Mucosa of stomach (tissue), 1 donor: ENCODE measurements around the gene UBL4A.

Source experiments
- H3K27me3 ChIP-seq: one replicate; pipeline ENCODE4 v1.7.0; 2013; ENCODE audit warnings: mild to moderate bottlenecking, low read length; ENCODE audit not compliant: control insufficient read depth, insufficient read depth
- H3K36me3 ChIP-seq: one replicate; pipeline ENCODE4 v1.7.0; 2013; ENCODE audit warnings: low read length; ENCODE audit not compliant: control insufficient read depth, insufficient read depth
- H3K4me1 ChIP-seq: one replicate; pipeline ENCODE4 v1.7.0; 2013; ENCODE audit warnings: mild to moderate bottlenecking, low read length; ENCODE audit not compliant: control insufficient read depth, insufficient read depth
- H3K4me3 ChIP-seq: one replicate; pipeline ENCODE4 v1.7.0; 2013; ENCODE audit warnings: low read length
- H3K9ac ChIP-seq: one replicate; pipeline ENCODE4 v1.7.0; 2013; ENCODE audit warnings: mild to moderate bottlenecking, low read length, moderate library complexity
- H3K9me3 ChIP-seq: one replicate; pipeline ENCODE4 v1.7.0; 2013; ENCODE audit warnings: mild to moderate bottlenecking, low read length, moderate library complexity; ENCODE audit not compliant: control insufficient read depth
- donor health status: Pancreatic carcinoma.

The UBL4A gene

GRCh38 chrX:154485150-154486051 lies 1.0 kb downstream of the UBL4A start:
- Histone ChIP-seq H3K27me3 (no peaks in the 10 kb centered on the region), H3K4me3 (peak overlapping the region; percentile 36), H3K4me1 (peaks cover 24% of the 10 kb centered on the region), H3K9ac (peak overlapping the region; percentile 59), H3K9me3 (no peaks in the 10 kb centered on the region), H3K36me3 (no peaks in the 10 kb centered on the region)

- no peaks in the 10 kb centered on the region for H3K9me3 ChIP-seq
- no peak overlapping the region for H3K9ac ChIP-seq
- H3K4me3 ChIP-seq: no peak overlapping the region
- H3K4me1 ChIP-seq: peaks cover 25% of the 10 kb centered on the region
- H3K36me3 ChIP-seq: no peaks in the 10 kb centered on the region
- no peaks in the 10 kb centered on the region for H3K27me3 ChIP-seq
Observed at GRCh38 chrX:154484255-154485149, 1.9 kb downstream of the UBL4A start.

GRCh38 chrX:154483325-154483724 lies 3.1 kb downstream of the UBL4A start:
- H3K27me3 ChIP-seq: no peaks in the 10 kb centered on the region

GRCh38 chrX:154482786-154483185 lies 3.6 kb downstream of the UBL4A start:
- Histone ChIP-seq H3K27me3 (no peaks in the 10 kb centered on the region), H3K36me3 (no peaks in the 10 kb centered on the region), H3K9me3 (no peaks in the 10 kb centered on the region), H3K4me3 (no peak overlapping the region), H3K4me1 (peaks cover 25% of the 10 kb centered on the region), H3K9ac (no peak overlapping the region)

More at GRCh38 chrX:154483325-154483724, 3.1 kb downstream of the UBL4A start:
- no peak overlapping the region for H3K4me3 ChIP-seq
- H3K9me3 ChIP-seq: no peaks in the 10 kb centered on the region
- H3K9ac ChIP-seq: no peak overlapping the region
- peaks cover 23% of the 10 kb centered on the region for H3K4me1 ChIP-seq
- H3K36me3 ChIP-seq: no peaks in the 10 kb centered on the region

GRCh38 chrX:154481911-154482601 lies 4.4 kb downstream of the UBL4A start:
- no peaks in the 10 kb centered on the region for H3K36me3 ChIP-seq
- peaks cover 25% of the 10 kb centered on the region for H3K4me1 ChIP-seq
- H3K9ac ChIP-seq: no peak overlapping the region
- no peaks in the 10 kb centered on the region for H3K9me3 ChIP-seq
- H3K27me3 ChIP-seq: no peaks in the 10 kb centered on the region
- no peak overlapping the region for H3K4me3 ChIP-seq

- peaks cover 25% of the 10 kb centered on the region for H3K4me1 ChIP-seq
- no peak overlapping the region for H3K4me3 ChIP-seq
- H3K9ac ChIP-seq: no peak overlapping the region
- no peaks in the 10 kb centered on the region for H3K36me3 ChIP-seq
- no peaks in the 10 kb centered on the region for H3K9me3 ChIP-seq
- H3K27me3 ChIP-seq: no peaks in the 10 kb centered on the region
Observed at GRCh38 chrX:154481195-154481594, 5.2 kb downstream of the UBL4A start.

- Histone ChIP-seq H3K4me1 (peaks cover 7% of the 10 kb centered on the region), H3K36me3 (no peaks in the 10 kb centered on the region), H3K4me3 (peak within 1 kb of the TSS; percentile 36), H3K27me3 (no peaks in the 10 kb centered on the region), H3K9me3 (no peaks in the 10 kb centered on the region), H3K9ac (peak within 1 kb of the TSS; percentile 37)
Observed at GRCh38 chrX:154478728-154479622, 7.4 kb downstream of the UBL4A start, which contains the start of gene LAGE3. TSS of gene LAGE3 (minus strand) at chrX:154479281. CDS start at chrX:154478915, 366 bp downstream.

- no peaks in the 10 kb centered on the region for H3K36me3 ChIP-seq
- H3K9me3 ChIP-seq: no peaks in the 10 kb centered on the region
- no peaks in the 10 kb centered on the region for H3K27me3 ChIP-seq
- peak overlapping the region; percentile 34 for H3K9ac ChIP-seq
- H3K4me1 ChIP-seq: peaks cover 6% of the 10 kb centered on the region
- H3K4me3 ChIP-seq: no peak overlapping the region
Observed at GRCh38 chrX:154477891-154478477, 8.4 kb downstream of the UBL4A start.

GRCh38 chrX:154476821-154477220 lies 9.6 kb downstream of the UBL4A start:
- no peak overlapping the region for H3K9ac ChIP-seq
- no peaks in the 10 kb centered on the region for H3K36me3 ChIP-seq
- H3K4me3 ChIP-seq: no peak overlapping the region
- peaks cover 11% of the 10 kb centered on the region for H3K4me1 ChIP-seq
- H3K27me3 ChIP-seq: no peaks in the 10 kb centered on the region
- no peaks in the 10 kb centered on the region for H3K9me3 ChIP-seq

- peaks cover 7% of the 10 kb centered on the region for H3K4me1 ChIP-seq
- H3K9ac ChIP-seq: no peak overlapping the region
- H3K9me3 ChIP-seq: no peaks in the 10 kb centered on the region
- no peak overlapping the region for H3K4me3 ChIP-seq
- no peaks in the 10 kb centered on the region for H3K36me3 ChIP-seq
- H3K27me3 ChIP-seq: no peaks in the 10 kb centered on the region
Observed at GRCh38 chrX:154473683-154474082, 12.7 kb downstream of the UBL4A start.
